GM21528 (cell line): ENCODE measurements around the gene SDHAF1.

ENCODE experiments used
- ATAC-seq: cut with Tn5 transposase; IDR thresholded peaks from one replicate; pipeline ENCODE4 v1.9.1; 2021; ENCODE audit warnings: mild to moderate bottlenecking, moderate library complexity; ENCODE audit not compliant: unreplicated experiment, low FRiP score

Gene SDHAF1

GRCh38 chr19:35986664-35987570 lies 8.1 kb upstream of the SDHAF1 start:
- no peak for ATAC-seq

GRCh38 chr19:35987571-35987896 lies 7.5 kb upstream of the SDHAF1 start:
- ATAC-seq, result no peak

- ATAC-seq, result no peak
These were observed 6.2 kb upstream of the SDHAF1 start for GRCh38 chr19:35988824-35989223.

GRCh38 chr19:35990156-35990555 lies 4.8 kb upstream of the SDHAF1 start:
- ATAC-seq, result no peak

GRCh38 chr19:35990771-35991730 lies 3.9 kb upstream of the SDHAF1 start:
- ATAC-seq, result no peak

- no peak for ATAC-seq
These were observed 3.1 kb upstream of the SDHAF1 start for GRCh38 chr19:35991731-35992450.

- no peak for ATAC-seq
These were observed 1.9 kb upstream of the SDHAF1 start for GRCh38 chr19:35992907-35993765.

GRCh38 chr19:35993923-35994598 lies 927 bp upstream of the SDHAF1 start:
- no peak for ATAC-seq

GRCh38 chr19:35996777-35997176 lies 1.8 kb downstream of the SDHAF1 start:
- ATAC-seq, result no peak

- no peak for ATAC-seq
These were observed 6.6 kb downstream of the SDHAF1 start for GRCh38 chr19:36001605-36002004.

GRCh38 chr19:36003284-36003683 lies 8.3 kb downstream of the SDHAF1 start:
- ATAC-seq, result no peak

- ATAC-seq, result no peak
These were observed 12.0 kb downstream of the SDHAF1 start for GRCh38 chr19:36006955-36007354.

GRCh38 chr19:36008336-36008978 lies 13.5 kb downstream of the SDHAF1 start, which contains the start of gene SYNE4:
TSS of gene SYNE4 (minus strand) at chr19:36008813. CDS start at chr19:36008681, 132 bp downstream.
- ATAC-seq, result no peak

GRCh38 chr19:36009220-36009619 lies 14.2 kb downstream of the SDHAF1 start:
- ATAC-seq, result no peak

- no peak for ATAC-seq
These were observed 14.8 kb downstream of the SDHAF1 start for GRCh38 chr19:36009633-36010379.

- ATAC-seq, result no peak
These were observed 15.4 kb downstream of the SDHAF1 start for GRCh38 chr19:36010402-36010801.

- ATAC-seq, result no peak
These were observed 18.5 kb downstream of the SDHAF1 start for GRCh38 chr19:36013280-36014011.
